Smooth muscle cell of the brain vasculature (primary cell): ENCODE measurements around the gene PPP1R14D.

Experiments
- DNase-seq: peaks from one replicate; pipeline ENCODE4 v3.0.0-alpha.2; 2012; ENCODE audit warnings: low read depth, low spot score

The PPP1R14D gene

DNA sequence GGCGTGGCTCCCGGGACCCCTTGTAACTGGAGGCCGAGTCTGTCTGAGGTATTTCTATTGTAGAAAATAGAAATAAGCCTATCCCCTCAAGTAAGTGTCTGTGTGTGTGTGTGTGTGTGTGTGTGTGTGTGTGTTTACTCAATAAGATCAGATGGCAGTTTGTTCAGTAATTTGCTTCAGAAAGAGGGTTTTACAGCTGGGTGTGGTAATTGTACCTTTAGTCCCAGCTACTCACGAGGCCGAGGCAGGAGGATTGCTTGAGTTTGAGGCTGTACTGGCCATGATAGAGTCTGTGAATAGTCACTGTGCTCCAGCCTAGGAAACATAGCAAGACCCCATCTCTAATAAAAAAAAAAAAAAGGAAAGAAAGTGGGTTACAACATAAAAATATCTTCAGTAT, 24.0 kb upstream of the PPP1R14D start:
- no peak for DNase-seq

DNA sequence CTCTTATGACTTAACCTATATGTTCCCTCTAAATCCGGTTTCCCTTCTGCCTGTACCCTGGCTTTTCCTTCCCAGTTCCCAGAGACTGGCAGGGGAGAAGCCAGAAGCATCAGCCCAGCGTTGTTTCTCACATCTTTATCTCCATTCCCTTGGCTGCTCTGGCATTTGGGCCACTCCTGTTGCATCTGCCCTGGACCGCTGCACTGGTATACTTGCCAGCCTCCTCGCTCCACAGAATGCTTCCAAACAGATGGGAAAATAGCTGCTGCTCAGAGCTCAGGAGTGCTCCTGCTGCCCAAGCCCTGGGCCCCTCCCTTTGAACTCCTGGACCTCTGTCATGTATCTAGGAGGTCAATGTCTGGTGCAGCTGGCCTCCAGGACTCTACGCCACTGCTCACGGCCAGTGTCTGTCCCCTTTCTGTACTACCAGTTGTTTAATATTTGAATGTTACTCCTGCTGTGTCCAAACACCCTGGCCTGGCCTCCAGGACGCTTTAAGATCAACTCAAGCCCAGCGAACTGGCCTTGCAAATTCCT, 22.1 kb upstream of the PPP1R14D start:
- no peak for DNase-seq

DNA sequence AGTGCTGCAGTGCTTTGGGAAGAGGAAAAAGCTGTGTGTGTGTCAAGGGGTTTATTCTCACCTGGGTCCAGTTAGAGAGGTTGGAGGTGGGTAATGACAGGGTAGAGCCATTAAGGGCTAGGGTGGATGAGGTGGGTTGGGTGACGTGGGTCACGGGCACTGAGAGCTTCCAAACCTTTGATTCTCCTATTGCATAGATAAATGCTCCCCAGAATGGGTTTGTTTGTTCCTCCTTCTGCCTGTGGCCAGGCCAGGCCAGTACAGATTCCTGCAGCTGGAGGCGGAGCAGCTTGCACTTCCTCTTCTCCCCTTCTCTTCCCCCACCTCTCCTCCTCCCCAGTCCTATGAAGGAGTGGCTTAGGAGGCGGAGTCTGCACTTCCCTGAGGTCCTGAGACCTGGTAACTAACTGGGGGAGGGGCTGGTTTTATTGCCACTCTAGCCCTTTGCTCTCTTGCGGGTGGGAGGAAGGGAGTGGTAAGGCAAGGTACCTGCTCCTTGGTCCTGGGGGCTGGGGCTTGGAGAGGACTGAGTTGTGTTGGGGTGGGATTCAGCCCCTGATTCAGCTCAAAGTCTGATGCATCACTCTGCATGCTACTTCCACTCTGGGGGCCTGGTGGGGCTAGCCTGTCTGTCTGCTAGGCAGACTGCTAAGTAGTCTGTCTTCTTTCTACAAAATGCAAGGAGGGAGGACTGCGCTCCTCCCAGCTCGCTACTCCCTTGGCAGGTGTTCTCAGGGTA, 18.9 kb upstream of the PPP1R14D start:
- DNase-seq: no peak

DNA sequence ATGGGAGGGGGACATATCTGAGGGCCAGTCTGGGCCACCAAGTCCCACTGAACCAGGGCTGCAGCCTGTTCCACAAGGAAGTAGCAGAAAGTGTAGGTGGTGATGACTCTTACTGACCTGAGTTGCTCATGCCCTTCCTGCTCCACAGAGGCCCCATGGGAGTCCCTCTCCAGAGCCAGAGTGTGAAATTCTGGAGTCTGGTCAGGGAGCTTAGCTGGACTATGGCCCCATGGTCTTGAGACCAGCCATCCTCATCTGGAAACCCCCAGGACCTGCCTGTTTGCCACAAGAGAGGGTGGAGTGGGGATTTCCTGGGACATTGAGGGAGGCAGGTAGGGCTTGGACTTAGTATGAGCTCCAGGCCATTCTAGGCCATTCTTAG, 18.3 kb upstream of the PPP1R14D start:
- no peak for DNase-seq

DNA sequence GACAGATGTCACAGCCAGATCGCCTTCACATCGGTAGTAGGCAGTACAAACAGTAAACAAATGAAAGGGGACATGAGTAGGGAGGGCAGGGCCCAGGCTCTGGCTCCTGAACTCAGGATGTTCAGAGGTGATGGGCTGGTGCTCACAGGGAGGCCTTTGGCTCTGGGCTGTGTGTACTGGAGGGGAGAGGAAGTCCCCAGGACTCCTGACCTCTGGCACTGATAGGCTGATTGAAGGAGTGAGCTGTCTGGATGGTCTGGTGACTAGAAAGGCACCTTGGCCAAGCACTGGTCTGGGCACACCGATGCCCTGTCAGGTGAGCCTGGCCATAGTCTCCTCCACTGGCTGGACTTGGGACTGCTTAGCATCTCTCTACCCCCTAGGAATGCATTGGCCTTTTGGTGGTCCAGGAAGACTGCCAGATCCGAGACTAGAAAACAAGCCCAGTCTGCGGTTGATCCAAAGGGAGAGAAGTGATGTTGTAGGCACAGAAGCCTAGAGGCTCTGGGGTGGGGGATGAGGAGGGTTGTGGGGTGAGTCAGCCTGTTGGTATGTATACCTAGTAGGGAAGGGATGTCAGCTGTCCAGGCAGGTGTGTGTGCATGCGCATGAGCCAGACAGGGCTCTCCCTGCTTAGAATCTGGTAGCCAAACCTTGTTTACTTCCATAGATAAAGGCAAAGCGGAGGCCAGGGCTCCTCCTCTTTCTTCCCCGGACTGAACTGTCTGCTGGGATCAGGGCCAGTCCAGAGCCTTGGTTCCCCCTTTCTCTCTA, 17.2 kb upstream of the PPP1R14D start:
- DNase-seq: no peak

DNA sequence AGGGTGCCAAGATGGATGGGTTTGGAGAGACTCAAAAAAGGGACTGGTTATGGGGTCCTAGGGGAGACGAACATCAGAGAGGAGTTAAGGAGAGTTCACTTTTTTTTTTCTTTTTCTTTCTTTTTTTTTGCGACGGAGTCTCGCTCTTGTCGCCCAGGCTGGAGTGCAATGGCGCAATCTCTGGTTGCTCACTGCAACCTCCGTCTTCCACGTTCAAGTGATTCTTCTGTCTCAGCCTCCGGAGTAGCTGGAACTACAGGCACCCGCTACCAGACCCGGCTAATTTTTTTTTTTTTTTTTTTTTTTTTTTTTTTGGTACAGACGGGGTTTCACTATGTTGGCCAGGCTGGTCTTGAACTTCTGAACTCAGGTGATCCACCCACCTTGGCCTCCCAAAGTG, 16.5 kb upstream of the PPP1R14D start:
- no peak for DNase-seq

DNA sequence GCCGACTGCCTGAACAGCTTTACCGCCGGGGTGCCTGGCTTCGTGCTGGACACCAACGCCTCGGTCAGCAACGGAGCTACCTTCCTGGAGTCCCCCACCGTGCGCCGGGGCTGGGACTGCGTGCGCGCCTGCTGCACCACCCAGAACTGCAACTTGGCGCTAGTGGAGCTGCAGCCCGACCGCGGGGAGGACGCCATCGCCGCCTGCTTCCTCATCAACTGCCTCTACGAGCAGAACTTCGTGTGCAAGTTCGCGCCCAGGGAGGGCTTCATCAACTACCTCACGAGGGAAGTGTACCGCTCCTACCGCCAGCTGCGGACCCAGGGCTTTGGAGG, 16.2 kb upstream of the PPP1R14D start:
- no peak for DNase-seq

DNA sequence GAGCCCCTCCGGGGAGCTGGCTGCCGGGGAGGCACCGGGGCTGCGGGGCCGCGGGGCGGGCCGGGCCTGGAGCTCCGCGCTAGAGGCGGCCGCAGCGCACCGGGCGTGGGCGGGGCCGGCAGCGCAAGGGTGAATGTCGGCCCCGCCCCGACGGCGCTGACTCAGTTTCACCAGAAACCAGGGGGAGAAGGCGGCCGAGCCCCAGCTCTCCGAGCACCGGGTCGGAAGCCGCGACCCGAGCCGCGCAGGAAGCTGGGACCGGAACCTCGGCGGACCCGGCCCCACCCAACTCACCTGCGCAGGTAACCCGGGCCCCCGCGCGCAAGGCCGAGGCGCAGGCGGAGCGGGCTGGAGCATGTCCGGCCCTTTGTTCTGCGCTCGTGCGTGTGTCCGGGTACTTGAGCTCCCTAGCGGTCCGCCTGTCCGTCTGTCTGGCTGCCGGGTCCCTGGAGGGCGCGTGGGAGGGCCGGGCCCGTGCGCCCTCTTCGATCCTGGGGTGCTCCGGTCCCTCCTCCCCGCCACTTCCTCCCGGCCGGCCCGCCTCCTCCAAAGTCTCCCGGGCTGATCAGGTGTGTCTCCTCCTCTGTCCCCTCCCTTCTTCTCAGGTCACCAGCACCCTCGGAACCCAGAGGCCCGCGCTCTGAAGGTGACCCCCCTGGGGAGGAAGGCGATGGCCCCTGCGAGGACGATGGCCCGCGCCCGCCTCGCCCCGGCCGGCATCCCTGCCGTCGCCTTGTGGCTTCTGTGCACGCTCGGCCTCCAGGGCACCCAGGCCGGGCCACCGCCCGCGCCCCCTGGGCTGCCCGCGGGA, 15.6 kb upstream of the PPP1R14D start, which contains the start of gene SPINT1:
SPINT1 (plus strand) TSS at position 164 of the 811 bp plus-strand sequence; CDS start at position 671, 507 bp downstream.
- DNase-seq: no peak

DNA sequence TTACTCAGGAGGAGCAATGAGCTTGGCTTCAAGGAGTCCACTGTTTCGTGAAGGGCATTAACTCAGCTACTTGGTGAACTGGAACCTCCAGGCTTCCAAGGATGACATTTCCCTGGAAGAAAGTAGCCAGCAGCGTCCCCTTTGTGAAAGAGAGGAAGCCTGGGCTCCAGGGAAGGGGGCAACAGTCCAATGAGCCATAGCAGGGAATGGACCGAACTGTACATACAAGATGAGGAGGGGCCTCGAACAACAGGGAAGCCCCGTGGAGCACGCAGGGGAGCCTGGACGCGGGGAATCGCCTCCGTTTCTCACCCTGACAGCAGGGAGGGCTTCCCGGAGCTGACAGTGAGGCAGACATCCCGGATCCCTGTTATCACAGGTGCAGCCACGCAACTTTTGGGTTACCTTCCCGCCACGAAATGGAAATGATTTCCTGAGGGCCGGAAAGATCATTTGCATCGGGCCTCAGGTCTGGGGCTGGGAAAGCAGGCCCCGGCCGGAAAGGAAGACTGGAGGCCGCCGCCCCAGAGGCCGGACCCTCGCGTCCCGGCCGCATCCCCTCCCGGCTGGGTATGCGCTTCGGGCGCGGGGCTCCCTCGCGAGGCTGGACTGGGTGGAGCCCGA, 14.9 kb upstream of the PPP1R14D start:
- no peak for DNase-seq

DNA sequence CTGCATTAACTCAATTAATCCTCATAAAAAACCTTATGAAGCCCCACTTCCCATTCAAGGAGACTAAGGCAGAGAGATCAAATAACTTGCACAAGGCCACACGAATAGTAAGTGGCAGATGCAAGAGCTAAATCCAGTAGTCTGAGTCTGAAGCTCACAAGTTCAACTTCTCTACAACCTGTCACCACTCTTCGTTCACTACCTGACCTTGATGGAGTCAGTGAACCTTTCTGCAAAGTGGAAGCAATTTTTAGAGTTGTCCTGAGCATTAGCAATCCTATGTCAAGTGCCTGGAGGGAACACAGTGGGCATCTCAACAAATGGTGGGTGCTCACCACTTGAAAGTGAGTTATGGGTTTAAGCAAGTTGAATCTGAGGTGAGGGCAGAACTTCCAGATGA, 13.2 kb upstream of the PPP1R14D start:
- DNase-seq: no peak

DNA sequence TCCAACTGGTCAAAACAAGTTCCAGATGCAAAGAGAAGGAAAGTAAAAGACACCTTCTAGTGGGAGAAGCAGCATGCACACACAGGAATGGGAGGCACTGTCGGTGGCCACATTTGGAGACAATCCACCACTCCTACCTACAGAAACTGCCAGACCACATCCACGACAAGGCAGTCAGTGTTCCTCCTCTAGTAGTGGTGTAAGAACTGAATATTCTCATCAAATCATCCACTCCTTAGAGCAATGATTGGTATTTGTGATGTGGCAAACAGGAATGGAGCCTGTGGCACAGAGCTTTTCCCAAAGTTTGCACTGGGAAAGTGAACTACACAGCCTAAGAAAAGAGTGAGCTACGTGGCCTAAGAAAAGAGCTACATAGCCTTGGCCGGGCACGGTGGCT, 10.2 kb upstream of the PPP1R14D start:
- no peak for DNase-seq

DNA sequence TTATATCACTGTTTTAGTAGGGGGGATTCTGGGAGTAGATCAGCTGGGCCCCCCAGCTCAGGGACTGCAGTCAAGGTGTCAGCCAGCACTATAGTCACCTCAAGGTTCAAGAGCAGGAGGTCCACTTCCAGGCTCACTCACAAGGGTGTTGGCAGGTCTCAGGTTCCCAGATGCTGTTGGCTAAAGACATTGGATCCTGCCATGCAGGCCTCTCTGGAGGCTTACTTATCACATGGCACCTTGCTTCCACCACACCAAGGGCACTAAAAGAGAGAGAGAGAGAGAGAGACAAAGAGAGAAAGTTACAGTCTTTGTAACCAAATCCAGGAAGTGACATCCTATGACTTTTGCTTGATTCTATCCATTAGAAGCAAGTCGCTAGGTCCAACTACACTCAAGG, 7.5 kb upstream of the PPP1R14D start:
- no peak for DNase-seq

DNA sequence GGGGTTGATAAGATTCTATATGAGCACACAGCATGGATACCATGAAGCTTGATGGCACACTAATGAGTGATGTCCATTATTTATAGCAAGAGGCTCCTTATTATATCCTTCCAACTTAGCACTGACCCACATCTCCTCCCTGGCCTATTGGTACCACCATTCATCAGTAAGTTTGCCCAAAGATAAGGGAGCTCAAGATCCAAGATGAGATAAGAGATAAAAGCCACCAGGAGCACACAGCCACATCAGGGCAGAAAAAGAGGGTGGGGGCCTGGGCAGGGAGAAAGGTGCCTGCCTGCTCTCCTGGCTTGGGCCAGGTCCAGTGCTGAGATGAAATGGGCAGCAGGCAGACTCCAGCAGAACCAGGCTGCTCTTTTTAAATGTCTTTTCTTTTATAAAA, 4.4 kb upstream of the PPP1R14D start:
- DNase-seq: no peak

DNA sequence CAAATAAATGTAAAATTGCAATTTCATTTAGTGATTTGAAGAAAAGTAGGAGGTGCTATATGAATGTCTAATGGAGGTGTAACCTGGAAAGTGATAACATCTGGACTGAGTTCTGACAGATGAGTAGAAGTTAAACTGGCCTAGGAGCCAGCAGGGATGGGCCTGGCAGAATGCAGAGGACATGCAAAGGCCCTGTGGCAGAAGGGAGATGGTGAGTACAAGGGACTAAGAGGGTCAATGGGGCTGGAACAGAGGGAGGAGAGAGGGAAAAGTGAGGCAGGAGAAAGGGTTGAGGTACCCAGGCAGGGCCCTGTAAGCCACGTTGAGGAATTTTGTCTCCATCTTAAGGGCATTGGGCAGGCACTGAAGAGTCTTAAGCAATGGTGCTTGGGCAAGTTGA, 3.4 kb upstream of the PPP1R14D start:
- no peak for DNase-seq

DNA sequence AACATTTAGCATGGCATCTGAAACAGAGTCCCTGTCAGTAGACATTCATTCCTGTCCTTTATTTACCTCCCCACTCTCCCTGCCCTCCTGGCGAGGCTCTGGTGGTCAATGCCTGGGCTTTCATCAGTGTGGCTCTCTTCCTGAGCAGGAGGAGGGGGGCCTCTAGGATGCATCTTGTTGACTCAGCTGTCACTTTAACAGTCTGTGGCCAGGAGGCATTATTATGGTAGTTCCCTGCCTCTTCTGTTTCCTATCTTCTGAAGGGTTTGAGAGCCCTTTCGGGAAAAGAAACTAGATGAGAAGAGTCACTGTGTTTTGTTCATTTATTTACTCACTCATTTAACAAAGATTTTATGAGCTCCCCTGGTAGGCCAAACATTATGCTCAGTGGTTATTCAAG, 2.4 kb upstream of the PPP1R14D start:
- DNase-seq: no peak

DNA sequence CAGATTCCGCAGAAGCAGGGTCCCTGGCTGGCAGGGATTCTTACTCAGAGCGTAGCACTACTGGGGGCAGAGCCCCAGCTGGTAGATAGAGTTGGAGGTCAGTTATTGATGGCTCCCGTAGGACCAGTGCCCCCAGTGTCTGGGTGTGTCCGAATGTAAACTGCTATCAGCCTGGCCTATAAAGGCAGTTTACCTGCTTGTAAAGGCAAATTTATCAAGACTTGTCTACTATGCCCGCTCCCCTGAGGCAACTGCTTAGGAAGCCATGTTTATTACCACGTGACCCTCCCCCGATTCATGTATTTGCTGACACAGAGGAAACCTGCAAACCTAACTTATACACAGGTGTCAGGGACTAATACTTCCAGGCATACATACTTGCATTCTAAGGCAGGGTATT, 607 bp upstream of the PPP1R14D start:
- no peak for DNase-seq

DNA sequence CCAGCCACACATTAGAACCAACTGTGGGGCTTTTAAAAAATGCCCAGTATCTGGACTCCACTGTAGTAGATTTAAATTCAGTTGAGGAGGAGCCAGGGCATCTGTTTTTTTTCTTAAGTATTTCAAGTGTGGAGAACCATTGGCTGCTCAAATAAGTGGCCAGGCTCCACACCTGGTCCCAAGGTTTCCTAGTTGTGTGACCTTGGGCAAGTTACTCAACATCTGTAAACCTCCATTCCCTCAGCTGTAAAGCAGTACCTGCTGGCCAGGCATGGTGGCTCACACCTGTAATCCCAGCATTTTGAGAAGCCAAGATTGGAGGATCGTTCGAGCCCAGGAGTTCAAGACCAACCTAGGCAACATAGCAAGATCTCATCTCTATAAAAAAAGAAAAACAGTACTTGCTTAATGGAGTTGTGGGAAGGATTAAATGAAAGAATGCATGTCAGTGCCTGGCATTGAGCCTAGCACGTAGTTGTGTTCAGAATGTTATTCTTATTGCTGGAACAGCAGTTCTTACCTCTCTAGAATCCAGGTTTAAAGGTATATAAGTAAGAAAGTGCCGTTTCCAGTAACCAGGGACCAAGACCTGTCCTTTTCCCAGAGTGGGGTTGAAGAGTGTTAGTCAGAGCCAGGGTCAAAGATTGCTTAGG, 2.0 kb downstream of the PPP1R14D start:
- DNase-seq: no peak

DNA sequence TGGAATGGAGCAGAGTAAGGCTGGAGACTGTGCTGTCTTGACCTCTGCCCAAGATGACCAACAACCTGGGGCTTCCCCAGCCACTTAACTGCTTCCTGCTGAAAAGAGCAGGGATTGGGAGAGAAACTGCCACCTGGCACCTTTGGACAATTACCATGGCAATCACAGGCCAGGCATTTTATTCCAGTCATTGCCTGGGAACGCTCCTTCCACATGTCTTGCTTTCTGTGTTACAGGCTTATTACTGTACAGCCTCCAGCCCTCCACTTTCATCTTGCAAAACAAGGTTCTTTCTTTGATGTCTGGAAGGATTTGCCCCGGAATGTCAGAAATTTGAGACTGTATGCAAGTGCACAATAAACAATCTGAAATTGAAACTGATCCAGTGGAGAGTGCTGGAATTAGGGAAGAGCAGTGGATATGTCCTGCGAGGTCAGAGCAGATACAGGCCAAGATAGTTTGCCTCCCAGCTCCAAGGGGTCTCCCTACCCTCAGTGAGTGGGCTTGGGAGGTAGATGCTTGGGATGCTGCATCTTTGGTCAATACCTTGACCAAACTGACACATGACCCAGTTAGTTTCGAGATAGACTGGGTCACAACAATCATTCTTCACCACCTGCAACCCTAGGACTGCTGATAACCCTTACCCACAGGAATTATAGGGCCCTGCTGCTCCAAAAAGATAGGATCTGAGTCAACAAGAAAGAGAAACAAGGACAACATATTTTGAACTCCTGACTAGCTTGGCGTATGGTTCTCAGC, 2.7 kb downstream of the PPP1R14D start:
- DNase-seq: no peak

DNA sequence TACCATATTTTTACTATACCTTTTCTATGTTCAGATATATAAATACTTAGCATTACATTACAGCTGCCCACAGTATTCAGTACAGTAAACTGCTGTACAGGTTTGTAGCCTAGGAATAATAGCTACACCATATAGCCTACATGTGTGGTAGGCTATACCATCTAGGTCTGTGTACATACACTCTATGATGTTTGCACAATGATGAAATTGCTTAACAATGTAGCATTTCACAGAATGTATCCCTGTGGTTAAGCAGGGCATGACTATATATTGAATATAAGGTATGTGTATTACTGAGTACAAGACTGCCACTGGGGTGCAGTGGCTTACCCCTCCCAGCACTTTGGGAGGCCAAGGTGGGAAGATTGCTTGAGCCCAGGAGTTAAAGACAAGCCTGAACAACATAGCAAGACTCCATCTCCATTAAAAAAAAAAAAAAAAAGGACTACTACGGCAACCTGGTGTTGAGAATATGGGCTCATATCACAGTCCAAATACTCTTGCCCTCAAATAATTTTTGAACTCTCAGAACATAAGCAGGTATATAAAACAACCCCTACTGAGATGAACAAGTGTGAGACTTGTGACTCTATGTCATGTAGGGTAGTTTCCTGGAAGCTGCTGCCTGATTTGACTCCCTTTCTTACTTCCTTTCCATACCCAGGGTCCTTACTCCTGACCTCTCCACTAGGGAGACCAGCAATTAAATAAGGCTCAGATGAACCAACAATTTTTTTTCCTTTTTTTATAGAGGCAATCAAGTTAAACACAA, 4.8 kb downstream of the PPP1R14D start:
- DNase-seq: no peak

DNA sequence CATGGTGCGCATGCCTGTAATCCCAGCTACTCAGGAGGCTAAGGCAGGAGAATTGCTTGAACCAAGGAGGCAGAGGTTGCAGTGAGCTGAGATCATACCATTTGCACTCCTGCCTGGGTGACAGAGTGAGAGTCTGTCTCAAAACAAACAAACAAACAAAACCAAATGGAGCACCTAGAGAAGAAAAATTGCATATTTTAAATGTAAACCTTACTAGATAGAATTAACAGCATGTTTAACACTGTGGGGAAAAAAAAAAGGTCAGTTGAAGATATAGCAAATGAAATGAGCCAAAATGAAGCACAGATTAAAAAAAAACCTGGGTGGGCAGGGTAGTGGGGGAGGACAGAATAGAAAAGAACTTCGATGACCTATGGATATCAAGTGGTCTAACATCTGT, 7.3 kb downstream of the PPP1R14D start:
- no peak for DNase-seq
